GM21786 (cell line): Measurements from ENCODE around the gene STK16.
"Not testable (repeated sequence)": the region's sequence is repeated elsewhere in the genome, so short reads cannot be mapped to it uniquely, and the experiment has no call there.

Experiments
- ATAC-seq: cut with Tn5 transposase; IDR thresholded peaks from one replicate; pipeline ENCODE4 v1.9.1; 2021; ENCODE audit not compliant: unreplicated experiment

STK16 gene

DNA sequence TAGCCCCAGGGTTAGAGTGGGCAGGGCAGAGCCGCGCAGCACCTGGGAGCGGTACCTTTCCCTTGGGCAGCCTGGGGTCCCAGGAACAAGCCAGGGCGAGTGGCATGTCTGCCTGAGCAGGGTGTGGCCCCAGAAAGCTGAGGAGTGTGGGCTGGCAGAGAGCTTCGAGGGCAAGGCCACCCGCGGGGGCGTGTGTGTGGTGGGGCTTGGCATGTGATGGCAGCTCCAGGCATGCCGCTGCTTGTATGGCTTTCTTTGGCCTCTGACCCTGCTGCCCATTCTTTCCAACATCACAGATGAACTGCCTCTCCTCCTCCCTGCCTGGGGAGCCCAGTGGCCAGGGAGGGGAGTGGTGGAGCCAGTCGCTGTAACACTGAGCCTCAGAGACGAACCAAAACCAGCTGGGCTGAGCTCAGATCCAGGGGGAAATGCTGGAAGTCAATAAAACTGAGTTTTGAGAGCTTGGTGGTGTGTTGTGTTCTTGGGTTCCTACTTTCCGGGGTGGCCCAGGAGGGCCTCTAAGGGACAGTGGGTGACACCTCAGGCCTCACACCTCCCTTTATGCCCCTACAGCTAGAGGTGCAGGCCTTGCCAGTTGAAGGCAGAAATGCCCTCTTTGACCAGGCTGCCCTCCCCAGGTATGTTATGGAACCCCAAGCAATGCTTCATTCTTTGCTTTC, 41.3 kb downstream of the STK16 start:
- ATAC-seq = no peak

DNA sequence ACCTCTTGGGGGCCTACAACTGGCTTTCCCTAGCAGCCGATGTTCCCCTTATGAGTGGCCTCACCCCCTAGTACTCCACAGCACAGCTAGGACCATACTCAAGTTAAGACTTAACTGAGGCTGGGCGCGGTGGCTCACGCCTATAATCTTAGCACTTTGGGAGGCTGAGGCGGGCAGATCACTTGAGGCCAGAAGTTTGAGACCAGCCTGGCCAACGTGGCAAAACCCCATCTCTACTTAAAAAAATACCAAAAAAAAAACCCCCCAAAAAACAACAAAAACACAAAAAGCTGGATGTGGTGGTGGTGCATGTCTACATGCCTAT, 41.8 kb downstream of the STK16 start:
- not testable (repeated sequence) for ATAC-seq

DNA sequence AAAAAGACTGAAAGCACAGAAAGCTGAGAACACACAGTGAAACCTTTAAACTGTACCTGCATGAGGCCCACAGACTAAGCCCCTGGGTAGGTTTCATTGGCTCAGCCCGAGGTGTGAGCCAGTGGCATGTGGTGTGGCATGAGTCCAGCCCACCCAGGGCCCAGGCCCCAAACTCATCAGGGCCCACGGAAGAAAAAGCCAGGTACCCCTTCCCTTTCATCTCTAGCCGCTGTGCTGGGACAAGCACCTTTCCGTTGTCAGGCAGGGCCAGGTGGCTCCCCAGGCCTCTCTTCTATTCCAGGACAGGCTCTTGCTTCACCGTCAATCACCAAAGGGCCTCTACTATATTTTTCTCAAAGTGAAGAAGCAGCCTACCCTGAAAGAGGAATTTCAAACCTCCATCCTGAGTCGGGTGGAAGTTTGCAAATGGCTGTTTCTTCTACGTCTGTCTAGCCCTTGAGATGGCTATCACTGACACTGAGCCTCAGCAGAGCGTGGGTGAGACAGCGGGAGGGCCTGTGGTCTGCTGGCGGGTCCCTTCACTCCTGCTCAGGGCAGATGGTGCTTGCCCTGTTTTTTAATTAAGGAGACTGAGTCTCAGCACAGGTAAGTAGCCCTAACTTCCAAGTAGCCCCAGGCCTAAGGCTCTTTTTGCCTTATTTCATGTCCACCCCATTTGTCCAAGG, 42.4 kb downstream of the STK16 start:
- no peak for ATAC-seq

DNA sequence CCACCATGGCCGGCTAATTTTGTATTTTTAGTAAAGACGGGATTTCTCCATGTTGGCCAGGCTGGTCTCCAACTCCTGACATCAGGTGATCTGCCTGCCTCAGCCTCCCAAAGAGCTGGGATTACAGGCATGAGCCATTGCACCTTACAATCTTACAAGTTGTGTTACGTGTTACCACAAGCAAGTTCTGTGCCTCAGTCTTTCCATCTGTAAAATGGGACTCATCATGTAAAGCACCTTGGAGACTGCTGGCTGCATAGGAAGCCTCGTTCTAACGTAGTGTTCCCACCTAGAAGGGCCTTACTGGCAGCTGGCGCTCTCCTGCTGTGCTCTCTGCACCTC, 43.9 kb downstream of the STK16 start:
- no peak for ATAC-seq

DNA sequence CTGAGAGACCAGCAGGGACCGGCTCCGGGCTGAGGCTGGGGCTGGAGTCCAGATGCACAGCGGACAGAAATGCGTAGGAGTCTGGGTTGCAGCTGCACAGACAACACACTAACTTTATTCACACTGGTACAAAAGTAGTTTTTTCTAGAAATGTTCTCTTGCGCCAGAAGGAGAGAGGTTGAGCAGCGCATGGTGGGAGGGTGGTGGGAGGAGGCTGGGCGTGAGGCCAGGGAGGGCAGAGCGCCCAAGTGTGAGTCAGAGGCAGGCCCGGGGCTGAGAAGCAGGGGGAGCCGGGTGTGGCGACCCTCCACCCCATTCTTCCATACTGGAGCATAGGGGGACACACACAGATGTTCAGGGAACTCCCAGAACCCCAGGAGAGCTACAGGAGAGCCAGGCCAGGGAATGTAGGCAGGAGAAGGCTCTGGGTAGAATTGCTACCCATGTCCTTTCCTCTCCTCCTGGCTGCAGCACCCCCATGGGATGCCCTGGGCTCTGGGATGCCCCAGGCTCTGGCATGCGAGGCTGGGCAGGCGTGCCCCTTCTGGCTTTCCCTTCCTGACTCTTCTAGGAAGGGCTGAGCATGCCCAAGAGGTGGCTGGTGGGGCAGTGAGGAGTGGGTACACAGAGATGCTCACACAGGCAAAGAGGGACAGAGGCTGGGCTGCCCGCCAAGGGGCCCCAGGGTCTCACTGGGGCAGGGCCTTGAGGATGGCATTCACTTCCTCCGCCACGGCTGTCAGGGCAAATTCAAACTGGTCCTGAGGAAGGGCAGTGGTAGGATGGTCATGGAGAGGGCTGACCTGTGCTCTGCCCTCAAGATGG, 44.5 kb downstream of the STK16 start:
- no peak for ATAC-seq

DNA sequence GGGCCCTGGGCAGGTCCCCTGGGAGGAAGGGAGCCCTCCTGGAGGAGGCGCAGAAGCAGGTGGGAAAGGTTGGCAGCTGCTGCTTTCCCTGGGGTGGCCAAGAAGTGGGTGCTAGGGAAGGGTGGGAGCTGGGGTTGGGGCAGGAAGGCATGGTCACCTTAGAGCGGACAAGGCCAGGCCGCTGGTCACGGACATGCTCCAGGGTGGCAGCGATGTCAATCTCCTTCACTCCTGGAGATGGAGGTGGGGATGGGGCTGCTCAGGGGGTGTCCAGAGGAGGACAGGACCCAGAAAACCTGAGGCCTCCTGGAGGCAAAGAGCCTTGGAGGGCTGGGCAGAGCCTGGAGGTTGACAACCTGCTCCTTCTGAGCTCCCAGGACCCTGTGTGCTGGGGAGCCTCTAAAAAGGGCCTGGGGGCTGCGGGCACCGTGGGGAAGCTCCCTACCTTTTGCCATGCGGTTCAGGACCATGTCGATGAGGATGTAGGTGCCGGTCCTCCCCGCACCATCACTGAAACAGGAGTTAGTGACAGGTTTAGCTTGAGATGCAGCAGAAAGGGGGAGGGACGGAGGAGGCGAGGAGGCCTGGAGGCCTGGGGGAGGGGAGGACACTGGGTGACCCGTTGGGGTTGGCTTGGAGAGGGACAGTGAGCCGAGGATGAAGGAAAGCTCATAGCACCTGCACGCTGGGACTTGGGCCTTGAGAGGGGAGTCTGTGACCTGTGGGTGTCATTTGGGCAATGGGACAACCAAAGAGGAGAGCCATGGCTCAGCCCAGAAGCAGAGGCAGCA, 45.3 kb downstream of the STK16 start:
- no peak for ATAC-seq

DNA sequence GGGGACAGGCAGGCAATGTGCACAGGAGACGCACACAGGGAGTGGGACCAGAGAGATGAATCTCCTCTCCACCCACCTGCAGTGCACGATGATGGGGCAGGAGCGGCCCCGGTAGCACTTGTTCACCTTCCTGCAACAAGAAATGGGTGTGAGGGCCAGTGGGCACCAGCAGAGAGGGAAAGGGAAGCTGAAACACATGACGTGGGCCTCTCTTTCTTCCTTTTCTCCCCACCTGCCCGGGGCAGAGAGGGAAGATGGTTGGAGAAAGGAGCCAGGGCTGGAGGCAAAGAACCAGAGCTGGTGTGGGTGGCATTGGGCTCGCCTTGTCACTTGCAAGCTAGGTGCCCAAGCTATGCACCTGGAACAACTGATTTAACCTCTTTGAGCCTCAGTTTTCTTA, 46.1 kb downstream of the STK16 start:
- no peak for ATAC-seq

DNA sequence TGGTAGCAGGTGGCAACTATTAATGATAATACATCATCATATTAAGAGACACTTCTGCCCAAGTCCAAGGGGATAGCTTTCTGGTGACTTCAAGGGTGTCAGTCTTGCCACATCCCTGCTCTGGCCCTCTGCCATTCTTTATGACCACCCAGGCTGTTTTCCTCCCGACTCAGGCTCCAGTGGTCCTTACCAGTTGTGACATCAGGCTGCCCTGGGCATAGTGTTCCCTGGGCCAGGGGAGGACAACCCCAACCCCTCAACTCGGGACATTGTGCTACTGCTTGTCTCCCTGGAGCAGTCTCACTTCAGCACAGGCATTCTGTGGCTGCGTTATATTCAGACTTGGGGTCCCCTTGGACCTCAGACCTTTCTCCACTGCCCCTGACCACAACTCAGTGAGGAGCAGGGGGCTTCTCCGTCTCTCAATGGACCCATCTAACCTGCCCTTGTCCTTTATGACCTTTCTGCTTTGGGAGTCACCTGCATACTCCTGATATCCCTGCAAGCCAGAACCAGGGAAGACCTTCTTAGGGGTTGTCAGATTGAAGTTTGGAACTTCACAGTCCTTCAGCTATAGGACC, 46.7 kb downstream of the STK16 start:
- ATAC-seq = no peak

DNA sequence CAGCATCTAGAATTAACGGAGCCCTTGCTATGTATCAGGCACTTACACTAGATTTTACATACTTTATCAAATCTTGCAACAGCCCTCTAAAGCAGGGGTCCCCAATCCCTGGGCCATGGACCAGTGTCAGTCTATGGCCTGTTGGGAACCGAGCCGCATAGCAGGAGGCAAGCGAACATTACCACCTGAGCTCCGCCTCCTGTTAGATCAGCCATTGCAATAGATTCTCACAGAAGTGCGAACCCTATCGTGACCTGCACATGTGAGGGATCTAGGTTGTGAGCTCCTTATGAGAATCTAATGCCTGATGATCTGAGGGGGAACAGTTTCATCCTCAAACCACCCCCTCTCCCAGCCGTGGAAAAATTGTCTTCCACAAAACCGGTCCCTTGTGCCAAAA, 47.3 kb downstream of the STK16 start:
- ATAC-seq = no peak

DNA sequence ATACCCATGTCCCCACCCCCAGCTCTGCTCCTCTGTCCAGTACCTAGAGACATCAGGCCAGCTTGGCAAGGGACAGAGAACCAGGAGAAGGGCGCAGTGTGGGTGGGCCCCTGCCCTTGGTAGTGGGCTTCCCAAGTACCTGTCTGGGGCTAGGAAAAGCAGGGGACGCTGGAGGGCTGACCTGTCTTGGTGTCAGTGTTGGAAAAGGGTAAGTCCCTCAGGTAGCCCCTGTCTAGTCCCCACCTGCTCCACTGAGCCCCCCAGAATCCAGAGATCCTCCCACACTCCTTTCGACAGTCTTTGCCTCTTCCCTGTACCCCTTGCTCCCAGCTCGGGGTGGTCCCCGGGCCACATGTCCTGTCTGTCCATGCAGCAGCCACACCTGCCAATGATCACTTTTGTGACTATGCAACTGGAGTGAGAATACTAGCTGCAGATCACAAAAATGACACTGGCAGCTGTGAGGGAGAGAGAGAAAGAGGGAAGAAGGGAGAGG, 48.5 kb downstream of the STK16 start:
- no peak for ATAC-seq

DNA sequence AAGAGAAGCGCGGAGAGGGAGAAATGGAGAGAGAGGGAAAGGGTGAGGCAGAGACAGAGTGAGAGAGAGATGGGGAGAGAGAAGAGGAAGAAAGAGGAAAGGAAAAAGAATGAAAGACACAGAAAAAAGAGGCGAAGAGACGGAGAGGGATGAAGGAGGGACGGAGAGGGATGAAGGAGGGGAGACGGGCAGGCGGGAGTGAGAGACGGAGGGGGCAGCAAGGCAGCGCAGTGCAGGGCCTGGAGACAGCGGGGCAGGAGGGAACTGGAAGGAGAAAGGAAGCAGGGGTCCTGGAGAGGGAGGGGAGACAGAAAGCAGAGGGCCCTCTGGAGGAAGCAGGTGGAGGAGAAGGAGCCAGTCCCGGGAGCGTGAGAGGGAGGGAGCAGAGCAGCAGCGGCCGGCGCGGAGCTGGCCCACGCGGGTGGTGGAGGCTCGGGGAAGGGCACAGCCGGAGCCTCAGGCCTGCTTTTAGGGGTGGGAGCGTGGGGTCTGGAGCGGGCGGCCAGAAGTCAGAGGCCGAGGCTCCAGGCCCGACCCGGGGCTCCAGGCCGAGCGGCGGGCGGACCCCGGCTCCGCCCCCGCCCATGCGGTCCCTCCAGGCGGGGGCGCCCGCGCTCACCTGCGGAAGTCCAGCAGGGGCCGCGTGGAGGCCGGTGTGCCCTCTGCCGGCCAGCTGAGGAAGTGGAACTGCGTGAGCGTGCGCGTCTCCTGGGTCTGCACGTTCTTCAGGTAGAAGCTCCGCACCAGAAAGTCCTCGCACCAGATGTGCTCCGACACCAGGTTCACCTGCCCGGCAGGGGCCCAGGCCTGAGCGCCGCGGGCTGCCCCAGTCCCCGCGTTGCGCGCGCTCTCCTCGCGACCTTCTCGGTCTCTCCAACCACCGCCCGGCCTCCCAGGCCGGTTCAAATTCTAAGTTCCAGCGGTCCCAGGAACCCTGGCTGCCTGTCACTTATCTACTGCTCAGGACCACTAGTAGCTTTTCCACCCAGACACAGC, 49.4 kb downstream of the STK16 start:
- peak; percentile 86 for ATAC-seq

DNA sequence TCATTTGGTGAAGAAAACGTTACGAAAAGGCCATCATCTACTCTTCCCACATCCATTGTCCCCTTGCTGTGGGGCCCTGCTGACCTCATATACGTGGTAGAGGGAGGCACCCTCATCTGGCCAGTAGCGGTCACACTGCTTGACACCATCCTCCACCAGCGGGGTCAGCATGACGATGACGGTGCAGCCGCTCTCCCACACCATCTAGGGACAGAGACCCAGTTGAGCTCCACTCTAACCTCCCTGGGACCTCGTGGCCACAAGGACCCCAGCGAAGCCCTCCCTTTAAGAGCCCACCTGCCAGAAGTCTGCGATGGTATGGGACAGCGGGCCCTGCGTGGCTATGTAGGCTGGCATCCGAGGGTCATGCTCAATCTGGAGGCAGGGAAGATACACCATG, 50.9 kb downstream of the STK16 start:
- no peak for ATAC-seq

DNA sequence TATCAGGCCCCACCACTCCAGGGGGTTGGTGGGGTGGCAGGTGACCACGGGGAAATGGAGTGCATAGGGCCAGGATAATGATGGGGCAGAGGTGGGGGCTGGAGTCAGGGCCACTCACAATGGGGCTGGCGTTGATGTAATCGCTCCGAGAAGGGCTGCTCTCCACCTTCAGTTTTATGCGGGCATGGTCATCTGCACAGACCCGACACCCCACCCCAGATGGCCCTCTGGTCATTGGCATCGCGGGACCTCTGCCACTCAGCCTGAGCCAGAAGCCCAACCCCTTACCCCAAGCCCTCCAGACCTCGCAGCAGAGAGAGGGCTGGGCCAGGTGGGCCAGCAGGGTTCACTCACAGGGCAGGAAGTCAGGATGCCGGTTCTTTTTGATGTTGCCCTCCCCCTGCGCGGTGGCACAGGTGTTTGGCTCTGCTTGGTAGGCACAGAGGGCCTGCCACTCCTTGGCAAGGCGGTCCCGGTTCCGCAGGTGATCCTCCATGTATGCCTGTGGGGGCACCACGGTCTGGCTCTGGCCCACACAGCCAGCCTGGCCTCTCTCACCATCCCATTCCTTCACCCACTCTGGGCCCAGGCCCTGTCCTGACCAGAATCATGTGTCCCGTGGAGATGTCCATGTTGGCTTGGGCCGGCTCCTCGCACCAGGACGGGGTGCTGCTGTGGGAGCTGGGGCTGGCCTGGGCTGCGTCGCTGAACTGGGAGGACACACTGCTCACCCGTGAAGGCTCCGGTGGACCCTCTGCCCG, 51.5 kb downstream of the STK16 start:
- no peak for ATAC-seq

DNA sequence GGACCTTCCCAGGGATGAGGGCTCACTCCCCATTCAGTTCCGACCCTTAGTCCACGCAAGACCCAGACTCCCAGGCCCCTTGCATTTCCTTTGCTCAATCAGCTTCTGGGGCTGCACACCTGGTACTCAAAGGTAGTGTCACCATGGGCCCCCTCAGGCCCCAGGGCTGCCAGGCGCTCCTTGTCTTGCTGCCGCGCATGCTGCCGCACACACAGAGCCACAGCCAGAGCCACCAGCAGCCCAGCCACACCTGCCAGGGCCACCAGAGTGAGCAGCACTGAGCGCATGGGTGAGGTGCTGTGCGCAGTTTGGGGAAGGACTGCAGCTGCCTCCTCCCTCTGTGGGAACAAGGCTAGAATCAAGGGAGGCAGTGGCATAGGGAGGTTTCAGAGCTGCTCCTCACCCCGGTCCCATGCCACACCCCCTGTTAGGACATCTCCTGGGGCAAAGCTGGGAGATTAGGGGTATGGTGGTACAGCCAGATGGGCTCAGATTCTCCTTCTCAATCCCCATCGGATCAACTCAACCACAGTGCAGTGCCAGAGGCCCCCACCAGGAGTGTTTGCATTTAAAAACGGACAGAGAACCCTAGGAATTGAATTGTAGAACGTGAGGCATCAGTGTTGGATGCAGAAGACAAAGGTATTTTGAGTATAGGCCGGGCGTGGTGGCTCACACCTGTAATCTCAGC, 52.6 kb downstream of the STK16 start:
- ATAC-seq = no peak

DNA sequence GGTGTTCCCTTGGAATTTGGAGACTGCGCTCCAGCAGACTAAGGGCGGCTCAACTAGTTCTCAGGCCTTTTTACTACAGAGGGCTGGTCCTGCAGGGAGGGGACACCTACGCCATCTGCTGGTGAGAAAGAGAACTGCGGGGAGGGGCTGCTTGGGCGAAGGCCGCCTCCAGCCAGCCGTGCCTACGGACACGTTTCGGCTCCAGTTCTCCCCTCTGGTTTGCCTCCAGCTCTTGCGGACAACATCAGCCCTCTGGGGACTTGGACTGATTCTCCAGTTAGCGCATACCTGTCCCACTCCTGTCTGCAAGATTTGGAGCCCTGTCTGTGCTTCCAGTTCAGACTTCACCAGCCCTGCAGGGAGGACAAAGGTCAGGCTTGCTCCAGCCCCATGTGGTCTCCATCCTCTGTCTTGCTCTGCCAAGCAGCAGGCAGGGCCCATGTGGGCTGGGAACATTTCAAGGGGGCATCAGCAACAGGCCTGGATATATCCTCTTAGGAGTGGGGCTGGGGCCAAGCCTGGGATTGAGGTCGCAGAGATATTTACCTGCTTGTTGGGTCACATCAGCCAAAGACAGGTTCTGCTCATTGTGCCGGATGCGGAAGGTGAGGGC, 53.6 kb downstream of the STK16 start:
- peak; percentile 57 for ATAC-seq

DNA sequence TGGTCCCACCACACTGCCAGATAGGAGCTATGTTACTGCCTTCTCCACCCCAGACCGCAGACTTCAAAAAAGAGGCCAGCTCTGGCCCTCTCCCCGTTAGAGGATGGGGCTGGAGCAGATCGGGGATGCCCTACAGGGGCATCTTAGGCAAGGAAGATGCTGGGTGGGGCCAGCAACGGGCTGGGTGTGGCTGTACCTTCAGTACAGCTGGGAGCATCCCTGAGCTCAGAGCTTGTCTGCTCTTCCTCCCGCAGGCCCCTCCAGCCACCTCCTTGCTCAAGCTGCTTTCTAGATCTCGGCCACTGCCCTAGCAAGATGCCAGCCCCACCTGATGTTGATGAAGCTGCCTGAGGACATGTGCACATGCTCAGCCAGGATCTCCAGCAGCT, 54.1 kb downstream of the STK16 start:
- no peak for ATAC-seq
